OCI-M2 (cell line): ENCODE results near the gene STARD9.
"Not testable (repeated sequence)": the region's sequence is repeated elsewhere in the genome, so short reads cannot be mapped to it uniquely, and the experiment has no call there.

Experiments used
- DNase-seq: peaks from one replicate; lab custom pipeline; 2025; ENCODE audit not compliant: unreplicated experiment; lab: John Stamatoyannopoulos, UW

STARD9 gene

DNA sequence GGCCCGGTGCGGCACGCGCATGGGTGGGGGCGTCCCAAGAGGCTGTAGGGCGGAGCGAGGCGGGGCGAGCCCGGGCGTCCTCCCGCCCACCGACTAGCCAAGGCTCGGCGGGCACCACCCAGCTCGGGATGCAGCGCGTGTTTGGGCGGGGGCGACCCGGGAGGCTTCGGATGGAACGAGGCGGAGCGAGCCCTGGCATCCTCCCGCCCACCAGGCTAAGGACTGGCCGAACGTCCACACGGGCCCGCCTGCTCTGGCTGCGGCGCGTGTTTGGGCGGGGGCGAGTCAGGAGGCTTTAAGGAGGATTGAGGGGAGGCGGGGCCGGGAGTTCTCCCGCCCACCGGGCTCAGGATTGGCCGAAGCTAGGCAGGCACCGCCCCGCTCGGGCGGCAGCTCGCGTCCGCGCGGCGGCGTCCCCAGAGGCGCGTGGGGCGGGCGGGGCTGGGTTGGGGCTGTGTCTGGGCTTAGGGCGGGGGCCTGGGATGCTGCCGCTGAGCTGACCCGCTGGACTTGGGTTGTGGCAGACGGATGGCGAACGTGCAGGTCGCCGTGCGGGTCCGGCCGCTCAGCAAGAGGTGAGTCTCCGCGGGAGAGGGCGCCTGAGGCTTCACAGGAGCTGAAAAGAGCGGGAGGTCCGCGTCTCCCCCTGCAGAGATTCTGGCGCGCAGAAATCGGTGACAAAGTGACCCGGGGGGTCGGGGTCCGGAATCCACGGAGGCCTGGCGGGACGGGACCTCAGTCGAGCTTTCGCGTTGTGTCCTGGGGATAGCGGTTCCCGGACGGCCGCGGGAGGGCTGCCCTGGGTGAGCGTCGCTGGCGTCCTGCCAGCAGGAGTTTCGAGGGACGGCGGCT lies at the start of gene STARD9:
Gene STARD9 (plus strand): TSS at position 419 of the 852 bp plus-strand sequence. CDS start 110 bp downstream, at position 529.
- peak; percentile 85 for DNase-seq

DNA sequence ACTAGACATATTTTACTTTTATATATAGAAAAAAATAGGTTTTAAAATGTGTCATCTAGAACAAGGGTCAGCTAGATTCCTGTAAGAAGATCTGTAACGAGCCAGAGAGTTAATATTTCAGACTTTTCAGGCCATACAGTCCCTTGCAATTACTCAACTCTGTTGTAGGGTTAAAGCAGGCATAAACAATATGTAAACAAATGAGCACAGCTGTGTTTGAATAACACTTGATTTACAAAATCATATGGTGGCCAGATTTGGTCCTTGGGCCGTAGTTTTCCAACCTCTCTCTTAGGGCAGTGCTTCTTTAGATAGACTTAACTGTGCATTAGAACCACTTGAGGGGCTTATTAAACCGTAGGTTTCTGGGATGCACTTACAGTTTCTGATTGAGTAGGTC lies 46.4 kb upstream of the STARD9 start:
- DNase-seq, result no peak

DNA sequence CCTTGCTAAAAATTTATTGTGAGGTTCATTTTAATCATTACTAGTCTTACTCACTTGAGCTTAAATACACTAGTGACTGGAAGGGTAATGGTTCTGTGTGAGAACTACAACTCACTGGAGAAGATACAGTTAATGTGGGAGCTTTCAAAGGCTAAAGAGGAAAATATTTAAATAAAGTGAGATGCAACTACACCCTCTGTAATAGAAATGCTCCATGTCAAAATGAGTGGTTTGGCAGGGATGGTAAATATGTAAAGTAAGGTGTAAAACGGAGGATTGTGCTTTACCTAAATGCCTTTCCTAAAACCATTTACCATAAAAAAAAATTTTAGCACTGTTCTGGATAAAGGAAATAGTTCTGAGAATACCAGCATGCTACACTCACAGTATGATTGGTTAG lies 42.2 kb upstream of the STARD9 start:
- no peak for DNase-seq

- DNase-seq, result no peak
These were observed 30.4 kb upstream of the STARD9 start for GRCh38 chr15:42544853-42545629.

DNA sequence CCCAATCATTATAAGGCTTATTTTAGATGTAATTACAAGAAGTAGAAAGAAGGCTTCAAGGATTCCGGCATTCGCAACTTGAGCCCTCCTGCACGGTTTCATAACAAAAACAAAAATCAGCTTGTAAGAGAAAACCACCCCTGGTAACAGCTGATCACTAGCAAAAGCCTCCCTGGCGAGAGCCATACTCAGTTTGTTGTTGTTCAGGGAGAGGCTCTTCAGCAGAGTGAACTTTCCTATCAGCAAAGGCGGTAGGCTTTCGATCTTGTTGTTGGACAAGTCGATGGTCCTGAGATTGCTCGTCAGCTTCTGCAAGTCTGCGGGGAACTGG lies 27.5 kb upstream of the STARD9 start:
- DNase-seq, result no peak

DNA sequence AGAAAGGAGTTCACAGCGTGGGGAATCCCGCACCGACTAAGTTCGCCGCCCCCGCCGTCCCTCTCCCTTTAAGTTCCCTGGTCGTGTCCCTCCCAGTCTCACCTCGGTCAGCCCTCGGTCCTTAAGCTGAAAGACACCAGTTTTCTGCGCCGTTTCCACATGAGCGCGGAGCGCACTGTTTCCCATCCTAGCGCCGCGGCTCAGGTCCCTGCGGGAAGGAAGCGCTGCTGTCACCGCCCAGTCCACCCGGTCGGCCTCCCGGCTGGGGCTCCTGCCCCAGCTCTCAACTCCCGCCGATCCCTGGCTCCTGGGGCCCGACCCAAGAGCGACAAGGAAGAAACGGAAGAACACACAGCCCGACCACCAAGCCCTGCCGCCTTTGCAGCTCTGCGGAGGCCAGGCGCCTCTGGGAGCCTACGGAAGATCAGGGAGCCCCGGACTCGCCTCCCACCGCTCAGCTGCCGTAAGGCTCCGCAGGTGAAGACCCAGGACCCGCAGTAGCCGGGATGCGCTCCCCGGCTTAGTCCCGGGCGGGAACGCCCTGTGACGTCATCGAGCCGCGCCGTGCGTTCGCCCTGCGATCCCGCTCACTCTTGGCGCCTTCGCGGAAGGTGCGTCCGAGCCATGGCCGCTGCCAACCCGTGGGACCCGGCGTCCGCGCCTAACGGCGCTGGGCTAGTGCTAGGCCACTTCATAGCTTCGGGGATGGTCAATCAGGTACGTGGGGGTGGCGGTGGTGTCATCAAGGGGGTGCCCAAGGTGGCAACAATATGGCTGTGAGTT lies 27.0 kb upstream of the STARD9 start, which contains the start of the genes HAUS2 and LRRC57:
Gene HAUS2 (plus strand): TSS at position 590 of the 783 bp plus-strand sequence. CDS start 35 bp downstream, at position 625.
Gene LRRC57 (minus strand): TSS at position 545 of the 783 bp plus-strand sequence. CDS start 359 bp downstream, at position 186.
- peak; percentile 33 for DNase-seq

GRCh38 chr15:42549032-42549491 lies 26.3 kb upstream of the STARD9 start:
- peak; percentile 31 for DNase-seq

- no peak for DNase-seq
These were observed 25.5 kb upstream of the STARD9 start for GRCh38 chr15:42549741-42550392.

GRCh38 chr15:42553554-42553953 lies 21.9 kb upstream of the STARD9 start:
- DNase-seq, result no peak

DNA sequence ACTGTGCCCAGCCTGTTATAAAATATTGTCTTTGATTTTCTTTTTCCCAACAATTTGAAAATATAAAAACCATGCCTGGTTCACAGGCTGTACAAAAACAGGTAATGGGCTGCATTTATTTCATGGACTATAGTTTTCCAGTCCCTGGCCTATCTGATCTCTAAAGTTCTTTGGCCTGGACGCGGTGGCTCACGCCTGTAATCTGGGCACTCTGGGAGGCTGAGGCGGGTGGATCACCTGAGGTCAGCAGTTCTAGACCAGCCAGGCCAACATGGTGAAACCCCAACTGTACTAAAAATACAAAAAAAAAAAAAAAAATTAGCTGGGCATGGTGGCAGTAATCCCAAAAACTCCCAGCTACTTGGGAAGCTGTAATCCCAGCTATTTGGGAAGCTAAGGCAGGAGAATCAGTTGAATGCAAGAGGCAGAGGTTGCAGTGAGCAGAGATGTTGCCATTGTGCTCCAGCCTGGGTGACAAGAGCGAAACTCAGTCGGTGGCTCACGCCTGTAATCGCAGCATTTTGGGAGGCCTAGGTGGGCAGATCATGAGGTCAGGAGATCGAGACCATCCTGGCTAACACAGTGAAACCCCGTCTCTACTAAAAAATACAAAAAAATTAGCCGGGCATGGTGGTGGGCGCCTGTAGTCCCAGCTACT lies 18.7 kb upstream of the STARD9 start:
- not testable (repeated sequence) for DNase-seq

DNA sequence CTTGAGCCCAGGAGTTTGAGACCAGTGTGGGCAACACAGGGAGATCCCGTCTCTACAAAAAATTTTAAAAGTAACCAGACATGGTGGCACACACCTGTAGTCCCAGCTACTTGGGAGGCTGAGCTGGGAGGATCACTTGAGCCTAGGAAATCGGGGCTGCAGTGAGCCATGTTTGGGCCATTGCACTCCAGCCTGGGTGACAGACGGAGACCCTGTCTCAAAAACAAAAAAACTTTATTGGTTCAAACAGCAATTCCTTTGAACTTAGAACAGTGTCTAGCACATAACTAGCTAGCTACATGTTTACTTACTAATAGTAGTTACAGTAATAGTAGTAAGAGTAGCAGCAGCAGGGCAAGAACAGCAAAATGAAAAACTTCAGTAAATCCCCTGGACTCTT lies 16.7 kb upstream of the STARD9 start:
- DNase-seq, result no peak

DNA sequence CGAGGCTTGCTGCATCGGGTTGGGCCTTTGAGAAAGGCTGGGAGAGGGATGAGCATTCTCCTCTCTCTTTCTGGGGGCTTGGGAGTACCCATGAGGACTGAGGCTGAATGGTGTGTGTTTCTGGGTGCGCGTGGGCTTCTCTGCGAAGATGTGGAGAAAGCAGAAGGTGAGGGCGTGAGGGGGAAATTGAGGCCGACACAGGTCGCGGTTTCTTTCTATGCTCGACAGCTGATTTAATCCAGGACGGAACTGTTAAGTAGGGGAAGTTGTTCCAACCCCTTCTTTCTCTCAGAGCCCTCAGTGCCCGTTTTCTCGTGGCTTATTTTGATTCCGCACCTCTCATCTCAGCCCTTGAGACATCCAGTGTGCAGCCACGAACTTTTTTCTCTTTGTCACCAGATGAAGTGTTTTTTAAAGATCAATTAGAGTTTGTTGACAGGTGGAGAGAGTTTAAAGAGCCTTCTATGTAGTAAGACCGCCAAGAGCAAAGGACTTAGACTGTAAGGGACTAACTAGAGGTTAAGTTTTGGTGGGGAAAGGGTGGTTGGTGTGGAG lies 711 bp downstream of the STARD9 start:
- no peak for DNase-seq

GRCh38 chr15:42576776-42577175 lies 1.4 kb downstream of the STARD9 start:
- DNase-seq, result no peak

DNA sequence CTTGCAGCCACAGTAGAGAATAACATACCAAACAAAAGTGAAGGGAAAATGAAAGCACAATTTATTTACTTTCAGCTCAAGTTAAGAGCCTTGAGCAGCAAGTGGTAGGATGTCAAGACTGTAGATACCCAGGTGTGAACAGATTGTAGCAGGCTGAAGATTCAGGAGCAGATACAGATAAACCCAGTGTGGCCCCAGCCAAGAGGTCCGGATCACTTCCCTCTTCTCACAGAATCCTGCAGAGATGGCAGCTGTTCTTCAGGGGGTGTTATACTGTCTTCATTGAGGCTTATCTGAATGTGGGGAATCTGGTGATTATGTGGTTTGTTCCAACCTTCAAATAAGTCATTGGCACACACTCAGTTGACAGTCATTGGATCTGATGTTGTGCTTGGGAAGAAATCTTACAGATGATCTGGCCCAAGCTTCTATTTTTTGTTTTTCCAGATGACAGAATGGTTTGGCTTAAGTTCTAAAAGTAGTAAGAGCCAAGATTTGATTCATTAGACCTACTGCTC lies 2.2 kb downstream of the STARD9 start:
- no peak for DNase-seq

DNA sequence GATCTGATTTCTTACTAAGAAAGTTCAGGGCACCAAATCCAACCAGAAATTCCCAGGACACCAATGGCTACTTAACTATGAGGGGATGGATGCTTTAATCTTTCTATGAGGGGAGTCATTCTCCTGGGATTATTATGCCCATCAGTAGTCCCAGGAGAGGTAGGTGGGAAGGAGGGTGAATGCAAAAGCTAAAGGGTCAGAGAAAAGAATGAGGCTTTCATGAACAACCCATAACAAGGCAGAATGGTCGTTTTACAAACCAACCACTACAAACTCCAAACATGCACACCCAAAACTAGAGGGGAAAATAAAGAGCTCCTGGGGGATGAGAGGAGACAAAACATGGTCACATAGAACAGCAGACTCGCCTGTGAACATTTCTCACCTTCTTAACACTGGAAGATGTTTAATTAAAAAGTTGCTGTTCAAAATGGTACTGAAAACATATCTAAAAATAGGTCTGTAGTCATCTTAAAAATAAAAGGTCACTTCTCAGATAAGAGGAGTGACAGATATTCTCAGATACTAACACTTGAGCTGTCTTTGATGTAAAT lies 3.7 kb downstream of the STARD9 start:
- DNase-seq, result no peak

DNA sequence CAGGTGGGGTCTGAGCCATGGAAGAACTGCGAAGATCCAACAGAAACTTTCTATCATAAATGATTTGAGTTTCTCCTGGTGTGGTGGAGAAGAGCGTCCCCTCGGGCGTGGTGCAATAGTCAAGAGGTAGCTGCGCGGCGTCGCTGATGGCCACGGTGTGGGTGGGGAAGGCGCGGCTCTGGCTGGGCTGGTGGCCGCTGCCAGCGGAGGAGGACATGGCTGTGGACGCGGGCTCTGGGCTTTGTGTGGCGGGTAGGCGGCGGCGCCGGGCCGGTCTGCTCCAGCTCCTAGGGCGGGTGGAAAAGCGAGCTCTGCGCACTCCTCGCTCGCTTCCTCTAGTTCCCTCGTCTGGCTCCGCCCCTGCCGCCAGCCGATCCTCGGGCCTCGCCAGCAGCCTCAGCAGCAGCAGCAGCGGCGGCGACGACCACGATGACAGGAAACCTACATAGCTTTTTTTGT lies 5.9 kb downstream of the STARD9 start:
- DNase-seq, result peak; percentile 36

DNA sequence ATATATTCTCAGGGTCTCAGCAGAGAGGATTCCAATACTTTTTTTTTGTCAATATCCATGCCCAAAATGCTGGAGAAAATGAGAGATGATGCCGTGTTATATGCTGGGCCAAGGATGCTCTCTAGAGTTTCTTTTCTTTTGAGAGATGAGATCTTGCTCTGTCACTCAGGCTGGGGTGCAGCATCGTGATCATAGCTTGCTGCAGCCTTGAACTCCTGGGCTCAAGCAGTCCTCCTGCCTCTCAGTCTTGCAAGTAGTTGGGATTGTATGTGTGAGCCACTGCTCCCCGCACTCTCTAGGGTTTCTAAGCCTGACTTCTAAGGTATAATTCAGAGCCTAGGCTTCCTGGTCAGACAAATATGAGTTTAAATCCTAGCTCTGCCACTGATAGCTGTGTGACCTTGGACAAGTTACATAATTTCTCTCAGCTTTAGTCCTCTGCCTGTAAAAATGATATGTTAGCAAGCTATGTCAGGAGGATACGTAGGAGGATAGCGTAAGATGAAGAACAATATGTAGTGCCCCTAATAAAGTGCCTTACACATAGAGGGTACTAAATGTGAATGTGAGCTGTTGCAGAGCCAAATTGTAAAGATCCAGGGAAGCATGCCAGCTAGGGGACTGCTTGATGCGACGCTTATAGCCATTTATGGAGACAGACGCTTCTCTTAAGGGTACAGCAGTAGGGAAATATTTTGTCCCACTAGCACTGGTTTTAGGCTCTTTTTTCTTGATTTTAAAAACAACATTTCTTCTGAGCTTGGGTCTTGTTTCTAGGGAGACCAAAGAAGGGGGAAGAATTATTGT lies 7.4 kb downstream of the STARD9 start:
- DNase-seq, result no peak

GRCh38 chr15:42584031-42584765 lies 8.8 kb downstream of the STARD9 start:
- DNase-seq, result no peak
